DND-41 (cell line): ENCODE measurements around the gene MSI2.

Experiments used
- ATAC-seq: fragments of 200-7000 bp; cut with Tn5 transposase; 3 replicates; pipeline ENCODE4 v1.9.1; 2021; ENCODE audit warnings: low read depth; ENCODE audit not compliant: insufficient read depth
- DNase-seq: peaks from one replicate; pipeline ENCODE4 v3.0.0-alpha.2; 2020
- H2AFZ ChIP-seq: 2 replicates; pipeline ENCODE4 v1.6.0; 2012; ENCODE audit warnings: low read depth, low read length
- H3K27ac ChIP-seq: 2 replicates; pipeline ENCODE4 v1.5.1; 2012; ENCODE audit warnings: low read length, inconsistent platforms
- H3K27me3 ChIP-seq: fragments of 200-600 bp; sonication (generic); 2 replicates; pipeline ENCODE4 v1.6.0; 2012; ENCODE audit warnings: low read length, mild to moderate bottlenecking, inconsistent platforms; ENCODE audit not compliant: insufficient read depth, poor library complexity
- H3K36me3 ChIP-seq: 2 replicates; pipeline ENCODE4 v1.5.1; 2012; ENCODE audit warnings: low read length, inconsistent platforms; ENCODE audit not compliant: insufficient read depth
- H3K4me1 ChIP-seq: 2 replicates; pipeline ENCODE4 v1.5.1; 2012; ENCODE audit warnings: mild to moderate bottlenecking, low read length; ENCODE audit not compliant: insufficient read depth
- H3K4me2 ChIP-seq: 2 replicates; pipeline ENCODE4 v1.6.0; 2012; ENCODE audit warnings: mild to moderate bottlenecking, moderate library complexity, low read length, inconsistent platforms; ENCODE audit not compliant: insufficient read depth
- H3K4me3 ChIP-seq, 2 experiments: fragments of 200-600 bp in 1 of 2; shearing (Covaris generic) in 1 of 2; 2 replicates each; pipeline ENCODE4 v1.5.1; 2012 to 2016; ENCODE audit warnings: inconsistent platforms in 2 of 2, low read length in 2 of 2, mild to moderate bottlenecking in 2 of 2, low read depth in 1 of 2, moderate library complexity in 1 of 2
- H3K79me2 ChIP-seq: 2 replicates; pipeline ENCODE4 v1.6.0; 2012; ENCODE audit warnings: low read length, inconsistent platforms; ENCODE audit not compliant: insufficient read depth
- H3K9ac ChIP-seq: 2 replicates; pipeline ENCODE4 v1.6.0; 2012; ENCODE audit warnings: low read depth, mild to moderate bottlenecking, inconsistent platforms, low read length, moderate library complexity
- H3K9me3 ChIP-seq: 2 replicates; pipeline ENCODE4 v1.5.1; 2012; ENCODE audit warnings: low read length, moderate library complexity, mild to moderate bottlenecking, inconsistent platforms; ENCODE audit not compliant: insufficient read depth, severe bottlenecking
- H4K20me1 ChIP-seq: 2 replicates; pipeline ENCODE4 v1.6.0; 2012; ENCODE audit warnings: low read length; ENCODE audit not compliant: insufficient read depth
- EZH2 ChIP-seq: IDR thresholded peaks from 3 replicates; pipeline ENCODE4 v1.6.1; 2012; ENCODE audit warnings: borderline replicate concordance, low read depth, mild to moderate bottlenecking, moderate library complexity, low read length, inconsistent platforms; ENCODE audit not compliant: severe bottlenecking
- TF ChIP-seq, protein P1 (sequence below): IDR thresholded peaks from 2 replicates; pipeline ENCODE4 v1.5.1; 2012; ENCODE audit warnings: borderline replicate concordance, low read length, moderate library complexity, mild to moderate bottlenecking; ENCODE audit not compliant: poor library complexity, severe bottlenecking; ENCODE audit errors: extremely low read depth

The MSI2 gene

DNA sequence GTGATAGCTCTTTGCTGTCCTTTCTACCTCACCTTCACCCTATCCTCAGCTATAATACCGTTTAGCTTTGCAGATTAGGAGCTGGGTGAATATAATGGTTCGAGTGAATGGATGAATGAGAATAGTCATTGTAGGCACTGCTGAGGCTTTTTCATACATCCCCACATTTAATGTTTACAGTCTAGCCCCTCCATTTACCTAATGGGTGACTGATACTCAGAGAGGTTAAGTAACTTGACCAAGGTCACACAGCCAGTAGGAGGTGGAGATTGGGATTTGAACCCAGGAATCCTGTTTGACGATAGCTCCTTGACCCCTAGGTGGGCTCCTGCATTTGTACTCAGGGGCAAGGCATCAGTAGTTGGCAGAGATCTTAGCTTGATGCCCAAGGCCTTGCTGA, 293.1 kb downstream of the MSI2 start:
- ATAC-seq = no peak
- Histone ChIP-seq H3K36me3 (peaks cover 64% of the 10 kb centered on the region), H4K20me1 (no peaks in the 10 kb centered on the region), H3K4me3 (peak overlapping the region in 1 of 2 experiments; percentile 58; a peak in 2 of 4 replicates), H3K27me3 (no peaks in the 10 kb centered on the region), H3K79me2 (peaks cover 99% of the 10 kb centered on the region), H3K27ac (peak overlapping the region; percentile 98), H3K9me3 (no peaks in the 10 kb centered on the region), H3K4me2 (peak overlapping the region; percentile 64), H2AFZ (no peak overlapping the region), H3K4me1 (peaks cover 100% of the 10 kb centered on the region), H3K9ac (peak overlapping the region; percentile 76)
- DNase-seq = no peak
- no peak for TF ChIP-seq EZH2
- TF ChIP-seq, protein P1, sequence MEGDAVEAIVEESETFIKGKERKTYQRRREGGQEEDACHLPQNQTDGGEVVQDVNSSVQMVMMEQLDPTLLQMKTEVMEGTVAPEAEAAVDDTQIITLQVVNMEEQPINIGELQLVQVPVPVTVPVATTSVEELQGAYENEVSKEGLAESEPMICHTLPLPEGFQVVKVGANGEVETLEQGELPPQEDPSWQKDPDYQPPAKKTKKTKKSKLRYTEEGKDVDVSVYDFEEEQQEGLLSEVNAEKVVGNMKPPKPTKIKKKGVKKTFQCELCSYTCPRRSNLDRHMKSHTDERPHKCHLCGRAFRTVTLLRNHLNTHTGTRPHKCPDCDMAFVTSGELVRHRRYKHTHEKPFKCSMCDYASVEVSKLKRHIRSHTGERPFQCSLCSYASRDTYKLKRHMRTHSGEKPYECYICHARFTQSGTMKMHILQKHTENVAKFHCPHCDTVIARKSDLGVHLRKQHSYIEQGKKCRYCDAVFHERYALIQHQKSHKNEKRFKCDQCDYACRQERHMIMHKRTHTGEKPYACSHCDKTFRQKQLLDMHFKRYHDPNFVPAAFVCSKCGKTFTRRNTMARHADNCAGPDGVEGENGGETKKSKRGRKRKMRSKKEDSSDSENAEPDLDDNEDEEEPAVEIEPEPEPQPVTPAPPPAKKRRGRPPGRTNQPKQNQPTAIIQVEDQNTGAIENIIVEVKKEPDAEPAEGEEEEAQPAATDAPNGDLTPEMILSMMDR = no peak

DNA sequence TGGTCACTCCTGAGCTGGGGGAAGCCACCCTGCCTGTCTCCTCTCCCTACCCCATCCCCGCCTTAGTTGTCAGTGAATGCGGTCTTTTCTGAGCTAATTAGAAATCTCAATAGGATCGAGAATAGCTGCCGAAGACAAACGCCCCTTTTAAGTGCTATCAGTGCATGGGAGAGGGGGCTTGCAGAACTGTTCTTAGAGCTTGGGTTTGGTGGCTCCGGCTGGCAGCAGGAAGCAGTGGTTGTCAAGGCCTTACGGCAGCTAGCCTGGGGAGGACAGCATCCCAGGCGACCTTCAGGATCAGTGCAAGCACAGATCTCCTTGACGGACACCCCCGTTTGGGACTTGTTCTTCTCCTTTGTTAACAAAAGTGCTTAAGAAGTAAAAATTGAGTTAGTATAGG, 293.7 kb downstream of the MSI2 start:
- H3K4me3 ChIP-seq = peak overlapping the region in 1 of 2 experiments; percentile 58; a peak in 3 of 4 replicates
- peaks cover 100% of the 10 kb centered on the region for H3K4me1 ChIP-seq
- no peak overlapping the region for H2AFZ ChIP-seq
- H4K20me1 ChIP-seq = no peaks in the 10 kb centered on the region
- peak overlapping the region; percentile 76 for H3K9ac ChIP-seq
- no peaks in the 10 kb centered on the region for H3K9me3 ChIP-seq
- H3K79me2 ChIP-seq = peaks cover 99% of the 10 kb centered on the region
- peak overlapping the region; percentile 64 for H3K4me2 ChIP-seq
- no peaks in the 10 kb centered on the region for H3K27me3 ChIP-seq
- peak overlapping the region; percentile 98 for H3K27ac ChIP-seq
- peak; percentile 44 for ATAC-seq
- peaks cover 65% of the 10 kb centered on the region for H3K36me3 ChIP-seq
- TF ChIP-seq, protein P1 = peak; percentile 13
- TF ChIP-seq EZH2 = no peak
- DNase-seq = peak; percentile 77

DNA sequence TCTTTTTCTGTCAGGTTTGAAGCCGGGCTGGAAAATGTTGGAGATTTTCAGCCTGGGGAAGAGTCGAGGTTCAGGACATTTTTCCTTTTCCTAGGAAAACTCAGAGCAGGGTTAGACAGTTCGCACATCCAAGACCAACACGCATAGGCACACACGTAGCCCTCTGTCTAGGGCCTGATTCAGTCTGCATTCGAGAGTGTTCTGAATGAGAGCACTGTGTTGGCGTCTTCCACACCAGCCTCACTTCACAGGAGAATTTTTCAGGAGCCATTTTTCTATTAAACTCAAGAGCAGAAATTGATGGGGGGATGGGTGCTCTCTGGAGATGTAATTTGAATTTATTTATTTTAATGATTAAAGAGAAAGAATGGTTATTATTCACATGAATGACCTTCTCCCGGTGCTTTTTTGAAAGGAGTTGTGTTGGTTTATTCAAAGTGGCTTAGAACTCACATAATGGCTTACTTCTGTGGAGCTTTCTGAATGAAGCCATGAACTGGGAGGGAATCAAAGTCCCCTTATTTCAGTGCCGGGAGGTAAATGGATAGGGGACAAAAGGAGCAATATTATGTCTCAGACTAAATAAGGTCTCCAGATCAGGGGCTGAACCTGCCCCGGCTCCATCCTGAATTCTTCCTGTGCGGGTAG, 294.5 kb downstream of the MSI2 start:
- Histone ChIP-seq H3K4me1 (peaks cover 100% of the 10 kb centered on the region), H3K4me3 (peak overlapping the region; percentile 12 to 58), H2AFZ (no peak overlapping the region), H3K4me2 (peak overlapping the region; percentile 64), H3K9me3 (no peaks in the 10 kb centered on the region), H3K79me2 (peaks cover 99% of the 10 kb centered on the region), H4K20me1 (no peaks in the 10 kb centered on the region), H3K9ac (peak overlapping the region; percentile 76), H3K27me3 (no peaks in the 10 kb centered on the region), H3K27ac (peak overlapping the region; percentile 98), H3K36me3 (peaks cover 65% of the 10 kb centered on the region)
- no peak for ATAC-seq
- DNase-seq = no peak
- TF ChIP-seq EZH2 = no peak
- TF ChIP-seq, protein P1 = no peak
